H9 (cell line): ENCODE measurements around the gene AGTRAP. TPM values are rescaled to one million over a fixed set of nuclear protein-coding genes. Genes with fewer than 3 reads are reported as not detected.

ENCODE experiments used
- DNase-seq: peaks from one replicate; pipeline ENCODE4 v3.0.0-alpha.2; 2017
- H2AFZ ChIP-seq: one replicate; pipeline ENCODE4 v1.6.1; 2013; ENCODE audit warnings: mild to moderate bottlenecking, low read length, control low read depth, moderate library complexity
- H2AK5ac ChIP-seq: 2 replicates; pipeline ENCODE4 v1.6.1; 2013; ENCODE audit warnings: low read length, control low read depth, mixed read lengths; ENCODE audit not compliant: insufficient read length
- H2BK120ac ChIP-seq: one replicate; pipeline ENCODE4 v1.6.1; 2013; ENCODE audit warnings: low read depth, mild to moderate bottlenecking, low read length, control low read depth, inconsistent platforms; ENCODE audit not compliant: poor library complexity, severe bottlenecking
- H2BK12ac ChIP-seq: 2 replicates; pipeline ENCODE4 v1.6.1; 2013; ENCODE audit warnings: low read length, control low read depth, mixed read lengths, low read depth; ENCODE audit not compliant: insufficient read length
- H2BK15ac ChIP-seq: 2 replicates; pipeline ENCODE4 v1.6.1; 2013; ENCODE audit warnings: low read depth, low read length, control low read depth
- H2BK20ac ChIP-seq: one replicate; pipeline ENCODE4 v1.6.1; 2013; ENCODE audit warnings: low read depth, mild to moderate bottlenecking, low read length, control low read depth, inconsistent platforms; ENCODE audit not compliant: poor library complexity, severe bottlenecking
- H2BK5ac ChIP-seq: 2 replicates; pipeline ENCODE4 v1.6.1; 2013; ENCODE audit warnings: low read length, control low read depth, mixed read lengths; ENCODE audit not compliant: insufficient read length
- H3K14ac ChIP-seq: 2 replicates; pipeline ENCODE4 v1.6.1; 2013; ENCODE audit warnings: low read length, control low read depth; ENCODE audit not compliant: insufficient read depth
- H3K18ac ChIP-seq: 2 replicates; pipeline ENCODE4 v1.6.1; 2013; ENCODE audit warnings: low read depth, mild to moderate bottlenecking, mixed read lengths, low read length, control low read depth; ENCODE audit not compliant: insufficient read length
- H3K23ac ChIP-seq: 2 replicates; pipeline ENCODE4 v1.6.1; 2013; ENCODE audit warnings: low read length, control low read depth, mixed read lengths, low read depth; ENCODE audit not compliant: insufficient read length
- H3K23me2 ChIP-seq: 2 replicates; pipeline ENCODE4 v1.6.1; 2013; ENCODE audit warnings: low read depth, mild to moderate bottlenecking, mixed read lengths, low read length, control low read depth; ENCODE audit not compliant: insufficient read length, poor library complexity, severe bottlenecking
- H3K27ac ChIP-seq: 2 replicates; pipeline ENCODE4 v1.5.1; 2013; ENCODE audit warnings: low read length, control low read depth, mixed read lengths, low read depth; ENCODE audit not compliant: insufficient read length
- H3K27me3 ChIP-seq: 2 replicates; pipeline ENCODE4 v1.6.1; 2013; ENCODE audit warnings: low read length, control low read depth, inconsistent platforms; ENCODE audit not compliant: insufficient read depth
- H3K4ac ChIP-seq: 2 replicates; pipeline ENCODE4 v1.6.1; 2013; ENCODE audit warnings: low read depth, mild to moderate bottlenecking, control low read depth, inconsistent platforms, low read length, moderate library complexity
- H3K4me1 ChIP-seq: 2 replicates; pipeline ENCODE4 v1.6.1; 2013; ENCODE audit warnings: low read length, control low read depth, inconsistent platforms; ENCODE audit not compliant: insufficient read depth
- H3K4me2 ChIP-seq: 2 replicates; pipeline ENCODE4 v1.6.1; 2013; ENCODE audit warnings: low read length, control low read depth, mixed read lengths; ENCODE audit not compliant: insufficient read length, insufficient read depth
- H3K56ac ChIP-seq: 2 replicates; pipeline ENCODE4 v1.6.1; 2013; ENCODE audit warnings: low read depth, mild to moderate bottlenecking, mixed read lengths, low read length, control low read depth; ENCODE audit not compliant: insufficient read length
- H3K79me1 ChIP-seq: 2 replicates; pipeline ENCODE4 v1.6.1; 2013; ENCODE audit warnings: low read depth, mild to moderate bottlenecking, moderate library complexity, low read length, control low read depth, inconsistent platforms; ENCODE audit not compliant: insufficient read depth, poor library complexity, severe bottlenecking
- H3K79me2 ChIP-seq: 2 replicates; pipeline ENCODE4 v1.6.1; 2013; ENCODE audit warnings: low read length, control low read depth, inconsistent platforms; ENCODE audit not compliant: insufficient read depth
- H3K9ac ChIP-seq: 2 replicates; pipeline ENCODE4 v1.6.1; 2013; ENCODE audit warnings: low read length, control low read depth, mixed read lengths; ENCODE audit not compliant: insufficient read length; ENCODE audit errors: extremely low read depth
- H3K9me3 ChIP-seq: one replicate; pipeline ENCODE4 v1.6.1; 2013; ENCODE audit warnings: low read depth, low read length, inconsistent platforms; ENCODE audit not compliant: control insufficient read depth
- H3T11ph ChIP-seq: one replicate; pipeline ENCODE4 v1.6.1; 2013; ENCODE audit warnings: mild to moderate bottlenecking, low read length, control low read depth, inconsistent platforms
- H4K20me1 ChIP-seq: one replicate; pipeline ENCODE4 v1.6.1; 2013; ENCODE audit not compliant: control insufficient read depth, insufficient read length, insufficient read depth
- H4K5ac ChIP-seq: 2 replicates; pipeline ENCODE4 v1.6.1; 2013; ENCODE audit warnings: low read depth, mild to moderate bottlenecking, mixed read lengths, low read length, control low read depth; ENCODE audit not compliant: insufficient read length
- H4K8ac ChIP-seq: replicated peaks from 2 replicates; pipeline ENCODE4 v1.6.1; 2013; ENCODE audit warnings: low read length, control low read depth, mixed read lengths, low read depth; ENCODE audit not compliant: insufficient read length
- H4K91ac ChIP-seq: 2 replicates; pipeline ENCODE4 v1.6.1; 2013; ENCODE audit warnings: low read depth, mild to moderate bottlenecking, moderate library complexity, mixed read lengths, low read length, control low read depth; ENCODE audit not compliant: insufficient read length
- H3K27ac Mint-ChIP-seq, 3 experiments: 2 replicates in 2 of 3; 3 replicates in 1 of 3; pipeline ENCODE4 v1.8.0; 2020 to 2021; ENCODE audit warnings: mixed read lengths in 3 of 3, mild to moderate bottlenecking in 1 of 3, moderate library complexity in 1 of 3
- H3K27me3 Mint-ChIP-seq: 2 replicates; pipeline ENCODE4 v1.8.0; 2021; ENCODE audit warnings: low read depth, mild to moderate bottlenecking, moderate library complexity, mixed read lengths
- H3K36me3 Mint-ChIP-seq, 3 experiments: 2 replicates in 2 of 3; 3 replicates in 1 of 3; pipeline ENCODE4 v1.8.0; 2020 to 2021; ENCODE audit warnings: low read depth in 3 of 3, mixed read lengths in 3 of 3; ENCODE audit not compliant: insufficient read depth in 1 of 3
- H3K4me1 Mint-ChIP-seq, 2 experiments: 2 replicates each; pipeline ENCODE4 v1.8.0; 2020; ENCODE audit warnings: mixed read lengths in 2 of 2
- H3K4me3 Mint-ChIP-seq, 2 experiments: 2 replicates in 1 of 2; 3 replicates in 1 of 2; pipeline ENCODE4 v1.8.0; 2020 to 2021; ENCODE audit warnings: mild to moderate bottlenecking in 2 of 2, mixed read lengths in 2 of 2, moderate library complexity in 1 of 2
- H3K9me3 Mint-ChIP-seq, 2 experiments: 2 replicates in 1 of 2; 3 replicates in 1 of 2; pipeline ENCODE4 v1.8.0; 2020; ENCODE audit warnings: mild to moderate bottlenecking in 2 of 2, mixed read lengths in 2 of 2, moderate library complexity in 1 of 2
- CTCF ChIP-seq: fragments of 200-600 bp; sonication (generic); conservative IDR thresholded peaks from 3 replicates; pipeline ENCODE4 v1.8.0; 2021; ENCODE audit warnings: antibody characterized with exemption, mild to moderate bottlenecking
- WGBS: extraction: QIAGEN DNeasy Blood & Tissue Kit; methylation state at CpG from one replicate; pipeline ENCODE4 v1.1.7; 2013; ENCODE audit warnings: missing lambda C conversion rate, low lambda C conversion rate, mixed read lengths; ENCODE audit not compliant: insufficient read length; ENCODE audit errors: extremely low coverage; 5-methylcytosine and 5-hydroxymethylcytosine counted together
- total RNA-seq: library from RNA; stranded (reverse); gene quantifications from 2 replicates; pipeline ENCODE4 v1.2.1, GENCODE V29; 2021

Gene AGTRAP
- total RNA-seq, 1 experiment from 2014 or later, result 60.9 TPM

- H3K9me3 Mint-ChIP-seq, result no peaks in the 10 kb centered on the region
- H3K4me2 ChIP-seq, result no peak overlapping the region
- H3K27ac Mint-ChIP-seq, result no peak overlapping the region
- H3K79me2 ChIP-seq, result no peaks in the 10 kb centered on the region
- no peak overlapping the region for H2BK20ac ChIP-seq
- no peaks in the 10 kb centered on the region for H4K20me1 ChIP-seq
- no peak for DNase-seq
- no peak overlapping the region for H3K14ac ChIP-seq
- no peak overlapping the region for H3K18ac ChIP-seq
- no peak overlapping the region for H4K8ac ChIP-seq
- H2BK15ac ChIP-seq, result no peak overlapping the region
- H3K4me1 ChIP-seq, result no peaks in the 10 kb centered on the region; the same call in 1 of the 2 replicates
- H2AK5ac ChIP-seq, result no peak overlapping the region
- peaks cover 13 to 14% of the 10 kb centered on the region in 2 experiments for H3K4me1 Mint-ChIP-seq
- H3K4me3 Mint-ChIP-seq, result no peak overlapping the region
- H3K56ac ChIP-seq, result no peak overlapping the region
- no peaks in the 10 kb centered on the region for H3K79me1 ChIP-seq
- H2BK5ac ChIP-seq, result no peak overlapping the region
- no peak overlapping the region for H2BK120ac ChIP-seq
- H3K36me3 Mint-ChIP-seq, result peaks cover 13 to 42% (median 16%) of the 10 kb centered on the region in 3 experiments
- no CpG with 5 or more reads among the region's 8 CpGs for WGBS
- H3K23me2 ChIP-seq, result no peaks in the 10 kb centered on the region
- H2AFZ ChIP-seq, result no peak overlapping the region
- H4K91ac ChIP-seq, result no peak overlapping the region
- TF ChIP-seq CTCF, result no peak
- H3K27ac ChIP-seq, result no peak overlapping the region
- H4K5ac ChIP-seq, result no peak overlapping the region
- H3K23ac ChIP-seq, result no peak overlapping the region
- H3K27me3 ChIP-seq, result no peaks in the 10 kb centered on the region
- no peaks in the 10 kb centered on the region for H3K9me3 ChIP-seq
- no peak overlapping the region for H3K9ac ChIP-seq
- H3K27me3 Mint-ChIP-seq, result no peaks in the 10 kb centered on the region
- H3T11ph ChIP-seq, result no peak overlapping the region
- H3K4ac ChIP-seq, result no peak overlapping the region
- no peak overlapping the region for H2BK12ac ChIP-seq
Observed at GRCh38 chr1:11712285-11712684, 23.7 kb upstream of the AGTRAP start.
